ENCODE results near the gene PARP12.

DNA sequence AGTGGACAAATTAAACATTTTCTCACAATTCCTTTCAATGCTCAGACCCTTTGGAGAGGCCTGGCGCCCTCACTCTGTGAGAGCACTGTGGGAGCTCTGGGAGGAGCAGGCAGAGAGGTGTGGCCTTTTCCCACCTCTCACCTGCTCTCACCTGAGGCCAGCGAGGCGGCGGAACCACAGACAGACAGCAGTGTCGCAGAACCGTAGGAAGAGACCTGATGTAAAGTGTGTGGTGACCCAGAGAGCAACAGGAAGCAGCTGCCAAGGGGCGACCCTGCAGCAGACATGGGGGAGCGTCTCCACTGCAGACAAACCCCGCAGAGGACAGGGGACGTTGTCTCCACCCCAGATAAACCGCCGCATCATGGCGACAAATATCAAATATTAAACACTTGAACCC is 15.6 kb upstream of the PARP12 start:
- TF ChIP-seq POLR2AphosphoS5 (IDR thresholded peaks at IDR 0.05) (no peak), POLR2A (IDR thresholded peaks at IDR 0.05) (no peak), EP300 (IDR thresholded peaks at IDR 0.05) (no peak)
- TF ChIP-seq, protein P1, sequence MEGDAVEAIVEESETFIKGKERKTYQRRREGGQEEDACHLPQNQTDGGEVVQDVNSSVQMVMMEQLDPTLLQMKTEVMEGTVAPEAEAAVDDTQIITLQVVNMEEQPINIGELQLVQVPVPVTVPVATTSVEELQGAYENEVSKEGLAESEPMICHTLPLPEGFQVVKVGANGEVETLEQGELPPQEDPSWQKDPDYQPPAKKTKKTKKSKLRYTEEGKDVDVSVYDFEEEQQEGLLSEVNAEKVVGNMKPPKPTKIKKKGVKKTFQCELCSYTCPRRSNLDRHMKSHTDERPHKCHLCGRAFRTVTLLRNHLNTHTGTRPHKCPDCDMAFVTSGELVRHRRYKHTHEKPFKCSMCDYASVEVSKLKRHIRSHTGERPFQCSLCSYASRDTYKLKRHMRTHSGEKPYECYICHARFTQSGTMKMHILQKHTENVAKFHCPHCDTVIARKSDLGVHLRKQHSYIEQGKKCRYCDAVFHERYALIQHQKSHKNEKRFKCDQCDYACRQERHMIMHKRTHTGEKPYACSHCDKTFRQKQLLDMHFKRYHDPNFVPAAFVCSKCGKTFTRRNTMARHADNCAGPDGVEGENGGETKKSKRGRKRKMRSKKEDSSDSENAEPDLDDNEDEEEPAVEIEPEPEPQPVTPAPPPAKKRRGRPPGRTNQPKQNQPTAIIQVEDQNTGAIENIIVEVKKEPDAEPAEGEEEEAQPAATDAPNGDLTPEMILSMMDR (IDR thresholded peaks at IDR 0.05), result no peak
